Ovary (tissue), 3 donors: ENCODE results near the gene FOXQ1.

Experiments used
- CTCF ChIP-seq, 3 donors: fragments of 450-650 bp in 2 of 3; fragments of 200-600 bp in 1 of 3; IDR thresholded peaks; one replicate each; pipeline versions ENCODE4 v1.5.1 to v1.8.0; 2016 to 2022; ENCODE audit warnings: antibody characterized with exemption in 3 of 3, mild to moderate bottlenecking in 1 of 3
- EP300 ChIP-seq: sonication (generic); formaldehyde crosslinking; IDR thresholded peaks from one replicate; pipeline ENCODE4 v1.6.1; 2017; ENCODE audit warnings: antibody characterized with exemption
- POLR2A ChIP-seq: fragments of 450-650 bp; IDR thresholded peaks from one replicate; pipeline ENCODE4 v1.6.1; 2017; ENCODE audit warnings: antibody characterized with exemption, mild to moderate bottlenecking, moderate library complexity
- donor health status: DM: no; HTN: no; CAD: no.

- no peak for TF ChIP-seq CTCF (IDR thresholded peaks at IDR 0.05)
- TF ChIP-seq POLR2A = no peak
- no peak for TF ChIP-seq EP300
Observed at GRCh38 chr6:1336246-1336843, 24.4 kb downstream of the FOXQ1 start.
